ENCODE results near the gene SDHAF2. TPM values are rescaled to one million over a fixed set of nuclear protein-coding genes. Genes with fewer than 3 reads are reported as not detected.
A peak's percentile ranks its signal among the peaks of the same experiment; 100 is the strongest.
"Not testable (repeated sequence)": the region's sequence is repeated elsewhere in the genome, so short reads cannot be mapped to it uniquely, and the experiment has no call there.

SDHAF2 gene
- 24.9 TPM for total RNA-seq

DNA sequence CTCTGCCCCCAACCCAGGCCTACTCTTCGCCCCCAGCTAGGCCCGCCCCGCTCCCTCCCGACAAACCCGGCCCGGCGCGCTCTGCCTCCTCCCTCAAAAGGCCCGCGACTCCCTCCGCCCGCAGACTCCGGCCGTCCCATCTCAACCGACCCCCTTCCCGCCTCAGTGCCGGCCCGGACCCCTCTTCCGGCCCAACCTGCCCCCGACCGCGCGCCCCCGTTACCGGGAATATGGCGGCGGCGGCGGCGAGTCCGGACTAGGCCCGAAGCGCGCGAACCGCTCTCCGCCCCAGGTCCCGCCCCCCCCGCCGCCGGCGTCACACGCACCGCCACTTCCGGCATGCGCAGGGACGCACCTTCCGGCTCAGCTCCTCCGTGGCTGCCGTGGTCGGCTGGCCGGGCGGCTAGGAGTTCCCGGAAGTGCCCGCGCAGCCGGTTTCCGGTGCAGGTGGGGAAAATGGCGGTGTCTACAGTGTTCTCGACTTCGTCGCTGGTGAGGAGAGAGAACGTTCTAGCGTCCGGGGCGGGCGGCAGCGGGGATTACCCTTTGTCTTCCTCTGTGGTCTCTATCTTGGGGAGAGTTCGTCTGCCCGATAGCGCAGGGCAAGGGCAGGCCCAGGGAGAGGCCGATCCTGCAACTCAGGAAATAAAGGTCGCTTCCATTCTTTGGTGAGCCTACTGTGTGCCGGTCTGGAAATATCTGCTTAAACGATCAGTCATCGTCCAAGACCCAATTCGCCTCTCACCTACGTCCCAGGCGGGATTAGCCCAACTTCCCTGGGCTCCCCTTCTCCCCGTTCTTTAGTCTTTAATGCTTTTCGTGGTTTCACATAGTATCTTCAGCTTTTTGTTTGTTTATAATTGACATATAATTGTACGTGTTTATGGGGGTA, at the start of gene SDHAF2, which contains the start of gene CPSF7:
Gene SDHAF2 (plus strand): TSS at position 434 of the 892 bp plus-strand sequence. CDS start 23 bp downstream, at position 457.
Gene CPSF7 (minus strand): TSS at position 285 of the 892 bp plus-strand sequence. CDS start 740 bp downstream, outside the sequence.
- DNase-seq (ENCODE audit: low spot score), result peak; percentile 98
- intact Hi-C loops (cut with DNase I), result no loop called here
- ATAC-seq, result peak; percentile 99

DNA sequence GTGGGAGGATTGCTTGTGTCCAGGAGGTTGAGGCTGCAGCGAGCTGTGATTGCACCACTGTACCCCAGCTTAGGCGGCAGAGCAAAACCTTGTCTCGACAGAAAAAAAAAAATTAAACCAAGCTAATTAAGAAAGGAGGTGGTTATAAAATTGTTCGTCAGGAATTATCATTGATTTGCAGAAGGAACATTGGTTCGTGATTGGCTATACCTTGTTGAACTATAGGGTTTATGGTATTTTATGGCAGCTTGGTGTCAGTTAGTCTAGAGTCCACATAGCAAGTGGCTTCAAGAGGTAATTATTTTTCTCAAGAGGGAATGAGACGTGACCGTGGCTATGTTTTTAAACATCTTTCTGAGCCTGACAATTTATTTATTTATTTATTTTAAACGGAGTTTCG, 49.0 kb upstream of the SDHAF2 start:
- intact Hi-C loops (cut with DNase I), result no loop called here
- ATAC-seq, result no peak
- DNase-seq (ENCODE audit: low spot score), result no peak

DNA sequence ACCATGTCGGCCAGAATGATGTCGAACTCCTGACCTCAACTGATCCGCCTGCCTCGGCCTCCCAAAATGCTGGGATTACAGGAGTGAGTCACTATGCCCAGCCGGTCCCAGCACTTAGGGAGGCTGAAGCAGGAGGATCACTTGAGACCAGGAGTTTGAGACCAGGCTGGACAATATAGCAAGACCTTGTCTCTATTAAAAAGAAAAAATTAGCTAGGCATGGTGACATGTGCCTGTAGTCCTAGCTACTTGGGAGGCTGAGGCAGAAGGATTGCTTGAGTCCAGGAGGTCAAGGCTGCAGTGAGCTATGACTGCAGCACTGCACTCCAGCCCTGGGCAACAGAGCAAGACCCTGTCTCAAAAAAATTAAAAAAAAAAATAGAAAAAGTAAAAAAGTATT, 46.1 kb upstream of the SDHAF2 start:
- DNase-seq (ENCODE audit: low spot score); ATAC-seq; intact Hi-C loops (cut with DNase I): not testable (repeated sequence)

DNA sequence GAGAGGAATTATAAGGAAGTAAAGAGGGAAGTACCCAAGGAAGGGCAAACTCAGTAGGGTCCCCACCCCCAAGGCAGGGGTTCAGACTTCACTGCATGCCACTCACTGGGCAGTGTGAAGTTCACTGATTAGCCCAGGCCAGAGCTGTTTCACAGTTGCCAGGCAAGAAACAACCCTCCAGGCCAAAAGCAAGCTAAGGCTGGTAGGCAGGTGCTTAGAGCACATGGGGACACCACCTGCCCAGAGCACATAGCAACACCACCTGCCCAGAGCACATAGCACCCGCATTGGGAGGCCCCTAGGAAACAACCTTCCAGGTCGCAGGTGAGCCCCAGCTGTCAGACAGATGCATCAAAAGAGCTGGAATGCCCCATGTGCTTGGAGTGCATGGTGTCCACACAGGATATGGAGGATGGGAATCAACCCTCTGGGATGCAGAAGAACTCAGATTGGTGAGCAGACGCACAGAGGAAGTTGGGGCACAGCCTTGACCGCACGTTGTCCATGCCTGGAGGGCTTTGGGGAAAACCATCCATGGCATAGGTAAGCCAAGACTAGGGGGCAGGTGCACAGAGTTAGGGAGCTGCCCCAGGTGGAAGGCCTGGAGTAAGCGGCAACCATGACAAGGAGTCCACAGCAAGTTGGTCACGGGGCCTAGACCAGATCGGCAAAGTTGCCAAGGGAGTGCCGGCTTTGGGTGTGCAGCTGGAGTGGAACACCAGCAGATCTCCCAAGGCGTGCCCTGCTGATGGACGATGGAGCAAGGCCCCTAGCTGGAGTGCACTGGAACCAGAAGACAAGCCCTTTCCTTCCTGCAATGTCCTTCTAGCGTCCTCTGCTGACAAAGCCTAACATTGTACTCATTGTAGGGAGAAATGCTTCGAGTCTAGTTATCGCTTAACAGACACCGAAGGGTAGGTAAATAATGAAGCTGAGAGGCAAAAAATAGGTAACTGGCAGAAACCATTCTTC, 45.4 kb upstream of the SDHAF2 start:
- intact Hi-C loops (cut with DNase I), result no loop called here
- peak; percentile 50 for ATAC-seq
- DNase-seq (ENCODE audit: low spot score), result no peak

DNA sequence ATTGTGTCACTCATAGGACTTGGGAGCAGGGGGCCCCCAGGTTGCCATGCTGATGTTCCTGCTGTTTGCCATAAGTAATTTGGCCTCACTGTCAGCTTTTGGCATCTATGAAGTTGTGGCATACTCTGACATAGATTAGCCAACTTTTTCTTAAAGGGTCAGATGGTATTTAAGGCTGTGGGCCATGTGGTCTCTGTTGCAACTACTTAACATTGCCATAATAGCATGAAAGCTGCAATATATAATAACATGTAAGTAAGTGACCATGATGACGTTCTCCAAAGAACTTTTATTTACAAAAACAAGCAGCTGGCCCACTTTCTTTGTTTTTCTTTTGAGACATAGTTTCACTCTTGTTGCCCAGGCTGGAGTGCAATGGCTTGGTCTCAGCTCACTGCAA, 39.8 kb upstream of the SDHAF2 start:
- DNase-seq (ENCODE audit: low spot score), result no peak
- no peak for ATAC-seq
- intact Hi-C loops (cut with DNase I), result no loop called here

DNA sequence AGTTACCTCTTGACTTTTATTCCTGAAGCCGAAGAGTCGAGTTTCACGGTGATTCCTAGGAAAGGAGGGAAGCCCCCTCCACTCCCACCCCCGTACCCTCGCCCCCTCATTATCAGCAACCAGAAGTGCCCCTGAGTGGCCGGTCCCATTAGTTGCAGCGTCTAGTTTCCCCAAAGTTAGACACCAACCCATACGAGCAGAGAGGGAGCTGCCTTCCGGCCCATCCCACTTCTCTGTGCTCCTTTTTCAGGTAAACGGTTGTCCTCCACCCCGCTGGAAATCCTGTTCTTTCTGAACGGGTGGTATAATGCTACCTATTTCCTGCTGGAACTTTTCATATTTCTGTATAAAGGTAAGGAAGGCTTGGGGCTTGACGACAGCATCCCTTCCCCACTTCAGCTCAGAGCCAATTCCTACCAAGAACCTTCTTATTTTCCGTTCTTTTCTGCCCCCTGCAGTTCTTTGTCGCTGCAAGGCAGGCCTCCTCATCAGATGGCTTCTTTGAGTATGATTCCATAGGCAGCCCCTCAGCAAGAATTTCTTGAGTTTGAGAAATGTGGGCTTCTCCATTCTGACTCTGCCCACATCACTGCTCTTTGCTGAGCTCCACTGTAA, 36.8 kb upstream of the SDHAF2 start:
- no peak for DNase-seq (ENCODE audit: low spot score)
- intact Hi-C loops (cut with DNase I), result no loop called here
- ATAC-seq, result peak; percentile 38

DNA sequence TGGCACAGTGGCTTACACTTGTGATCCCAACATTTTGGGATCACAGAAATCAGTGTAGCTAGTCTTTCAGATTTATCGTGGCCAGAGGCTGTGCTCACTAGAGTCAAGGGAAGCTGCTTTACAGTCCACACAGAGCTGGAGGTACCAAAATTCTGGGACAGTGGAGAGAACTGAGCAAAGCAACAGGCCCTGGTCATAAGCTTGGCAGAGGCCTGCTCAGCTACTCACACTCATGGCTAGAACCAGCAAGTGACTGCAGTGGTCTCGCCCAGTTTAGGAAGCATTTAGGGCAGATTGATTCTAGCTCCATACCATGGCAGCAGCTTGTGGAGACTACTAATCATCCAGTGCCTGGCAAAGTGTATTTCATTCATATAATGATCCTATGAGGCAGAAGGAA, 28.8 kb upstream of the SDHAF2 start:
- ATAC-seq, result no peak
- DNase-seq (ENCODE audit: low spot score), result no peak
- intact Hi-C loops (cut with DNase I), result no loop called here

DNA sequence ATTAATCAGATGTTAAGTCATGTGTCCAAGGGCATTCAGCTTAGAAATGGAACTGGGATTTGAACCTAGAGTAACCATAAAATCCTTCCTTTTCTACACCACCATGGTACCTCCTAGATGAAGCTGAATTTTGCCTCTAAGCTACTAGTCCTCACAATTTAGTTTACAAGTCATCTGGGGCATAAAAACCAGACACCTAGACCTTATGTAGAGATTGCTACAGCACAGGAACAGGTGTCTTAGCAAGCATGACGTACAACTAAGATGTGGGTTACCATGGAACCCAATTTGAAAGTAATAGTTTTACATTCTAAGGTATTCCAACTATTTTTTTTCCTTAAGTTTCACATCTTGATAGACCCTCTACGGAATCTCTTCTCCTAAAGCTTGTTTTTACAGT, 28.4 kb upstream of the SDHAF2 start:
- DNase-seq (ENCODE audit: low spot score) (no peak), ATAC-seq (no peak)
- intact Hi-C loops (cut with DNase I), result no loop called here

DNA sequence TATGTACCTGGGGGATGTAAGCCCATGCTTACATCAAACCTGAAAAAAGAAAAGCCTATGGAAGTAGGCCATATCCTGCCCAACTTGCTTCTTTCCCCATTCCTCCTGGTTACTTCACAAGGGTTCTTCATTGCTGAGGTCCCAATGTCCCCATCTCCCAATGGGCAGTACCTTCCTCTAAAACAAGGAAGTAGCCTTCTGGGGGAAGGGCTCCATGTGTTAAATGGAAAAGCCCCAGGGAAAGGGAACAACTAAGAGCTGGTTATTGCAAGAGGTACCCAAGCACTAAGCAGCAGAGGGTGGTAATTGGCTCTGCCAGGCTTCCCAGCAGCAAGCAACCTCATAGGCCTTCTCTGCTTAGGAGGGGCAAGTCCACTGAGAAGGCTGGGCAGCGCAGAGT, 26.3 kb upstream of the SDHAF2 start:
- DNase-seq (ENCODE audit: low spot score), result no peak
- ATAC-seq, result no peak
- intact Hi-C loops (cut with DNase I), result no loop called here

DNA sequence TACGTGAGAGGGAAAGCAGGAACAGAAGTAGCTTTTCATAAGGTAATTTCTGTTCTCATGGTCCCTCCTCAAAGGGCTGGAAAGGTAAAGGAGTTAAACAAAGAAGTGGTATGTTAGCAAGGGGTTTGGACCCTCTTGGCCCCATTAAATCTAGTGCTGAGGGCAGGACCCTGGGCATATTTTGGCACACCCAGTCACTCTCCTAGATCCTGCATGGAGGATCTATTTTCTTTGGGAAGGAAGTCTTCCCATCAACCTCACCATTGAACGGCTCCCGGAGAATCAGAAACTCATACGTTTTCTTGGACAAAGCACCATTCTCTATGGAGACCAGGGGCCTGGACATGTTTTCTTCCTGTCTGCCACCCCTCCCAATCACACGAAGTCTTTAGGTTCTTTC, 25.8 kb upstream of the SDHAF2 start:
- intact Hi-C loops (cut with DNase I), result no loop called here
- ATAC-seq (no peak), DNase-seq (ENCODE audit: low spot score) (no peak)

DNA sequence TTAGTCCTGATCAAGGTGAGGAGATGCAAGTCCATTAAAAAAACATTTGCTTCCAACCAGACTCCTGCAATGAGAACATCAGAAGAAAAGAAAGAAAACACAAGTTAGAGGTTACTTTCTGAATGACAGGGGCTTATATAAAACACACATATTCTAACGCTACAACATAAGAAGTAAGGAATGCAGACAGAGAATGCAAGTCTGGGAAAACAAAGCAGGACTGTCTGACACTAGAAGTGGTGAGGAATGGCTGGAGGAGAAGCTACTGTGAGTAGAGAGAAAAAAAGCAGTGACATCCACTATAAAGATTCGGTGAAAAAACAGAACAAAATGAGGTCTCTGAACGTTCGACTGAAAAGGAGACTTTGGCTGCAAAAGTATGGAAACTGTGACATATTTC, 25.3 kb upstream of the SDHAF2 start:
- intact Hi-C loops (cut with DNase I), result no loop called here
- DNase-seq (ENCODE audit: low spot score), result no peak
- no peak for ATAC-seq

DNA sequence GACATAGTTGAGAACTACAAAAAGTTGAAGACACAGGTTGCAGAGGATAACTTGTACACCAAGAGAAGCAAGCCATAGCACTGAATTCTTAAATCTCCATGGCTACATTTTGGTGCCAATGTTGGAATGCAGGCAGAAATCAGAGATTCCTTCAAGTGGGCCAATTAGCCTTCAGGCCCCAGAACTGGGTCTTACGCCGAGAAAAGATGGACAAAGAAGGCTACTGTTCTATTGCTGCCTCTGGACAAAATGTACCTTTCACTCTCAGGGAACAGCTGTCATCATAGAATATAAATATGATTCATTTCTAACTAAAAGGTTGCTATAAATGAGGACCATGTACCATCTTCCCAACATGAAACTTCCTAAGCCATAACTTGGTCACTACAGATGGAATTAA, 23.9 kb upstream of the SDHAF2 start:
- DNase-seq (ENCODE audit: low spot score), result no peak
- no peak for ATAC-seq
- intact Hi-C loops (cut with DNase I), result no loop called here

DNA sequence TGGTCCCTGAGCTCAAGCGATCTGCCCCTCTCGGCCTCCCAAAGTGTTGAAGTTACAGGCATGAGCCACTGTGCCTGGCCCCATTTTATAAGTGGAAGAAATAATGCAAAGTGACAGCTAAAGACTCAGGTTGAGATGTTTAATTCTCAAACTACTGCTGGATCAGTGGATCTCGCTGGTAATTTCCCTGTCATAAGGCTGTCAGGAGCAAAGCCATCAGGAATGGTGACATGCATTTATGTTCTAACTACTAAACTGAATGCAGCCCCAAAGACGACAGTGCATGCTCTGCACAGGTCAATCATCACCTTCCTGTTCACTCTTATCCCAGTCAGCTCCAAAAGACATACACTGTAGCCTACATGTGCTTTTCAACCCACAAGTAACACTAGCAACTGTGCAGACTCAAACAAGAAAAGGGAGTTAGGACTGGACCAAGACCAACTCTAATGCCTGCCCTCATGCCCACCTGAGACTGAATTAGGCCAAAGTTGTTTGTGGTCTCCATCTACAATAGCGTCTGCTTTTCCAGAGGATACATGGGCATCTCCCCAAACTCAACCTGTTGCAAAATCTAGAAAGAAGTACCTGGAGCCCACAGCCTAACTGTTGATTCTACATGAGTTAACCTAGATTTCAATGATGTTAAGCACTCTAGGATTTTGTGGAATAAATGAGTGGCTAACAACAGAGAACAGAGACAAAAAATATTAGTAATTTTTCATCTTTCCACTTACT, 22.8 kb upstream of the SDHAF2 start:
- no peak for DNase-seq (ENCODE audit: low spot score)
- intact Hi-C loops (cut with DNase I), result no loop called here
- no peak for ATAC-seq

DNA sequence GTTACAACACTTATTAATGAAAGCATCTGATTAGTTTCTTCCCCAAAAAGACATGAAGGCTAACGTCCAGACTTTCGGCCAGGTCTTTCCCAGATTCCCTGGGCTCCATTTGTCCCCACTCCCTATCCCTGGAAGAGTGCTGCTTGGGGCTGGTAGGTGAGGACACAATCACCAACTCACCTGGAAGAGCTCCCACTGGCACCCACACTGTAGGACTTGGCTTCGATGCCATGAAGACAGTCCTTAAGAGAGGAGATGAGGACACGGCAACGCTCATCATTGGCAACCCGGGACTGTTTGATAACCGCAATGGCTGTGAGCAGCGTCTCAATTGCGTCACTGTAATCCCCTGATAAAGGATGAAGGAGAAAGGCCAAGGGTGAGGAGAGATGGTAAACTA, 18.3 kb upstream of the SDHAF2 start:
- intact Hi-C loops (cut with DNase I), result no loop called here
- no peak for ATAC-seq
- no peak for DNase-seq (ENCODE audit: low spot score)

DNA sequence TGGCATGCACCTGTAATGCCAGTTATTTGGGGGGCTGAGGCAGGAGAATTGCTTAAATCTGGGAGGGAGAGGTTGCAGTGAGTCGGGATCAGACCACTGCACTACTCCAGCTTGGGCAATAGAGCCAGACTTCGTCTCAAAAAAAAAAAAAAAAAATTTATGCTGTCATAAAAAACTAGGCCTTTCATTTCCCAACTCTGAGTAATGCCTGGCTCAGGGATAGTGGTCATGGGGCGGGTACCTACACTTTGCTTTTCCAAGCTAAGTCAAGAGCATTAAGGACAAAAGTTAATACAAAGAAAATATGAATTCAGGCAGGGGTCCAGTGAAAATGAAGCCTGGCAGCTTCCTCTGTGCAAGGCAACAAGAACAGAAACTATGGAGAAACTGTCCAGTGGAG, 16.4 kb upstream of the SDHAF2 start:
- ATAC-seq, result no peak
- intact Hi-C loops (cut with DNase I), result no loop called here

DNA sequence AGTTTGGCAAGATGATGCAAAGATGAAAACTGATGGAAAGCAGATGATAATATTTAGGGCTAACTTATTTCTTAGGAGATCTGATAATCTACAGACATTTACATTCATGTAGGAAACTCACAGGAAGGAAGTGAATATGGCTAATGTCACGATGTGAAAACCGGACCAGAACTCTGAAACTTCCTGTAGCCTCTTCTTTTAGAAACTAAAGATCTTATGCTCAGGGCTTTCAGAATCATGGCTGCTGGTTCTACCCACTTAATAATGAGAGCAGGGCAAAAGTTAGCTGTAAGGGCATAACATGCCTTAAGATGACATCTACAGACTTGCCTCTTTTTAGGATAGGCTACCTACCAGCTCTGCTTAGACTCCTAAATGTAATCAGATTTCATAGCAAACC, 15.4 kb upstream of the SDHAF2 start:
- DNase-seq (ENCODE audit: low spot score) (no peak), ATAC-seq (no peak)
- intact Hi-C loops (cut with DNase I), result no loop called here

More for the DNA sequence above, 16.4 kb upstream of the SDHAF2 start:
- DNase-seq (ENCODE audit: low spot score), result no peak

DNA sequence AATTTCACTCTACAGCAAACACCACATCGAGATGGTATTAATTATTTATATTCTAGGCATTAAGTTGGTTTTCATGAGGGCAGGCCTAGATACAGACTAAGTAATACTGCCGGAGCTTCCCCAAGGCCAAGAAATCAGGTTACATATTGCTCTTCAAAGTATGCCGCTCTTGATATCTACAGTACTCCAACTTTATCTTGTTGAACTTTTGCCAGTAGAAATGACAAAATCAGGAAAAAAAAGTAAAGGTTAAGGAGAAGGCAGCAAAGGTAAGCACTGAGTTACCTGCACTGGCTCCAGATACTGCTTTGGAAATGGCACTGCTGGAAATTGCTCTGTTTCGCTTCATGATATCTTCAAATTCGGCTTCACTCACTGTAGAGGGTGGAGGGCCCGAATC, 14.5 kb upstream of the SDHAF2 start:
- ATAC-seq, result no peak
- no peak for DNase-seq (ENCODE audit: low spot score)
- intact Hi-C loops (cut with DNase I), result no loop called here

DNA sequence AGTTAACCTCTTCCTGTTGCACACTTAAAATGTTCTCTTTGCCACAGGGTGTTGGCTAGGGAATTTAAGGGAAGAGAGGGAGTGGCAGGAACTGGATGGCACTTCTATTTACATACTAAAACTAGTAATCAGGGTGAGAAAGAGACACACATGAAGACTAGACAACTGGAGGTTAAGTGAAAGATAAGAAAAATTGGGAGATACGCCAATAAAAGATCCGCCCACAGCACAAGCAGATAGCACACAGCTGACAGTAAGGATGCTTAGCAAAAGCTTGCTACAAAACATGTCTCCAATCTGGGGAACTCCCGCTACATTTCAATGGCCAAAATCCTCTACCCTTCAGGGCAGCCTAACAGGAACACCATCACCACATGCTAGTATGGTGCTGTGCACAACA, 13.0 kb upstream of the SDHAF2 start:
- no peak for ATAC-seq
- no peak for DNase-seq (ENCODE audit: low spot score)
- intact Hi-C loops (cut with DNase I), result no loop called here

DNA sequence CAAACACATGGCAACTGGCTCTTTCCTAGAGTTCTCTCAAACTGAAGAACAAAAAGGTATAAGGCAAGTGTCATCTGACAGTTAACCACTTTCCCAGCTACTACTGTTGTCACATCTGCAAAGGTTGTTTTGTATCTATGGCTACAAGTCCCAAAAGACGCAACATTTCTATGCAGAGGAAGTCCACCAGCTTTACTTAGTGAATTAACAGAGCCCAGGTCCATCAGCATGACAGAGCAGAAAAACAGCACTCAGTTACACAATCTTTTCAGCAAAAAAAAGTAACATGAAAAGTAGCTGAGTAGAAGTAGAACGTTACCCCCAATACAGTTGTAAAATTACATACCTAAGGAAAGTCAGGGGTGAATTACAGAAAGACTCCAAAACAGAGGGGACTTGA, 12.3 kb upstream of the SDHAF2 start:
- ATAC-seq (no peak), DNase-seq (ENCODE audit: low spot score) (no peak)
- intact Hi-C loops (cut with DNase I), result no loop called here

Measured in sciatic nerve (tissue), 2 donors.